PC-3 (cell line): Measurements from ENCODE around the gene HSPA12B. TPM values are rescaled to one million over a fixed set of nuclear protein-coding genes. Genes with fewer than 3 reads are reported as not detected.

Experiments
- ATAC-seq: fragments of 200-7000 bp; cut with Tn5 transposase; 2 replicates; pipeline ENCODE4 v1.9.1; 2020; ENCODE audit warnings: mild to moderate bottlenecking, moderate library complexity
- BruUV-seq: library from RNA; stranded (reverse); fragments of 400-500 nt; replicated peaks from 2 replicates; lab custom pipeline; 2021; lab: Mats Ljungman, UMichigan
- CTCF ChIA-PET: fragments of 300-600 bp; sonication (Branson Sonifier 250); formaldehyde crosslinking; loops from one replicate; lab custom pipeline; 2022; ENCODE audit warnings: antibody characterized with exemption; lab: Charles Lee
- POLR2A ChIA-PET: fragments of 300-600 bp; sonication (Branson Sonifier 250); formaldehyde crosslinking; loops from one replicate; lab custom pipeline; 2022; ENCODE audit warnings: antibody characterized with exemption; ENCODE audit not compliant: unreplicated experiment; lab: Charles Lee
- DNase-seq: peaks from one replicate; pipeline ENCODE4 v3.0.0-alpha.2; 2015
- H2AFZ ChIP-seq: fragments of 300-600 bp; sonication (generic); 2 replicates; pipeline ENCODE4 v1.6.0; 2016; ENCODE audit warnings: antibody characterized with exemption, low read length
- H3F3A ChIP-seq: fragments of 300-600 bp; sonication (generic); one replicate; pipeline ENCODE4 v1.6.0; 2017; ENCODE audit warnings: antibody characterized with exemption, low read length, control low read depth, mild to moderate bottlenecking; ENCODE audit not compliant: unreplicated experiment
- H3K27ac ChIP-seq: fragments of 300-600 bp; sonication (generic); 2 replicates; pipeline ENCODE4 v1.5.1; 2016; ENCODE audit warnings: mild to moderate bottlenecking, low read length
- H3K27me3 ChIP-seq: fragments of 300-600 bp; sonication (generic); 2 replicates; pipeline ENCODE4 v1.6.1; 2016; ENCODE audit warnings: low read length, mixed read lengths
- H3K36me3 ChIP-seq: fragments of 300-600 bp; sonication (generic); 2 replicates; pipeline ENCODE4 v1.6.1; 2016; ENCODE audit warnings: low read depth, mixed run types, low read length, mixed read lengths
- H3K4me1 ChIP-seq: fragments of 300-600 bp; sonication (generic); 2 replicates; pipeline ENCODE4 v1.5.1; 2016; ENCODE audit warnings: low read length; ENCODE audit not compliant: insufficient read depth
- H3K4me2 ChIP-seq: fragments of 300-600 bp; sonication (generic); 2 replicates; pipeline ENCODE4 v1.6.0; 2016; ENCODE audit warnings: low read length
- H3K4me3 ChIP-seq: fragments of 300-600 bp; sonication (generic); 2 replicates; pipeline ENCODE4 v1.5.1; 2016; ENCODE audit warnings: mild to moderate bottlenecking, low read length, mixed read lengths
- H3K79me2 ChIP-seq: fragments of 300-600 bp; sonication (generic); 2 replicates; pipeline ENCODE4 v1.6.1; 2017; ENCODE audit warnings: low read length, mixed read lengths
- H3K9ac ChIP-seq: fragments of 300-600 bp; sonication (generic); 2 replicates; pipeline ENCODE4 v1.6.0; 2016; ENCODE audit warnings: mild to moderate bottlenecking, low read length
- H3K9me2 ChIP-seq: fragments of 300-600 bp; sonication (generic); replicated peaks from 2 replicates; pipeline ENCODE4 v1.6.1; 2016; ENCODE audit warnings: mixed run types, low read length, mixed read lengths
- H3K9me3 ChIP-seq: fragments of 300-600 bp; sonication (generic); 2 replicates; pipeline ENCODE4 v1.6.1; 2016; ENCODE audit warnings: low read length, mixed read lengths
- H4K20me1 ChIP-seq: fragments of 300-600 bp; sonication (generic); 2 replicates; pipeline ENCODE4 v1.6.1; 2016; ENCODE audit warnings: low read length, mixed read lengths
- EZH2 ChIP-seq: fragments of 300-600 bp; sonication (generic); IDR thresholded peaks from one replicate; pipeline ENCODE4 v1.6.1; 2017; ENCODE audit warnings: antibody characterized with exemption, mild to moderate bottlenecking, low read length; ENCODE audit not compliant: unreplicated experiment
- EZH2phosphoT487 ChIP-seq: fragments of 300-600 bp; sonication (generic); IDR thresholded peaks from 2 replicates; pipeline ENCODE4 v1.6.1; 2018; ENCODE audit warnings: mild to moderate bottlenecking, antibody characterized with exemption, low read length, borderline replicate concordance
- intact Hi-C: fragments of 100-400 bp; cut with micrococcal nuclease; formaldehyde crosslinking; loops from 2 replicates; pipeline ENCODE4 v1.9.0; 2023
- total RNA-seq: library from RNA; depleted of rRNA; stranded (reverse); fragments of >200 nt; gene quantifications from 2 replicates; pipeline ENCODE4 v1.2.3, GENCODE V29; 2014
- TF ChIP-seq, protein P1 (sequence below): fragments of 300-600 bp; sonication (generic); conservative IDR thresholded peaks from 2 replicates; pipeline ENCODE4 v1.5.1; 2017; ENCODE audit warnings: antibody characterized with exemption, low read depth, mild to moderate bottlenecking, low read length

The HSPA12B gene
- total RNA-seq, 1 experiment from 2014 or later, result not detected

DNA sequence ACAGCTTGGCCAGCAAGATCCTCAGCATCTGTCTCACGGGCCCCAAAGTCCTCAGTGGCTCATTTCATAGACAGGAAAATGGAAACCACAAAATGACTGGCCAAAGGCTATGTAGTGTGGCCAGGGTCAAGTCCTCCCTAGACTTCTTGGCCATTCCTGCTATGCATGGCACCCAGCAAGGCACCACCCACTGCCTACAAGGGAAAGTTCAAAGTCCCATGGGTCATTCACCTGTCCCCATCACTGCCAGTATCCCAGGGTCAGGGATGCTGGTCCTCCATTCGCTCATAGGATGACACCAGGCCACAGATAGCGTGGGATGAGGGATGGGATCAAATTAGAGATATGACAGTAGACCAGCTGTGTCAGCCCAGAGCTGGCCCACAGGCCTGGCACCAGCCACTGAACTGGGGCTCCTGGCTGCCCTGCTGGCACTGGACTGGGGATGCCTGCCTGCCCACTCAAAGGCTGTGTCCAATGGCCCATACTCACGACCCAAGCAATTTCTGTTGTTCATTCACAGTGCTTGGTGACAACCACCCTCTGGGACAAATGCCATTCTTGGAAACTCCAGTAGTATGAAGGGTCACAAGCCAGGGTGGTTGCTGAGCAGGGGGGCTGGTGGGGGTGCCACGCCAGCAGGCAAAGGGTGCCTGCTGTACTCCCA lies 23.5 kb downstream of the HSPA12B start:
- Histone ChIP-seq H3K36me3 (peaks cover 18% of the 10 kb centered on the region), H3K27me3 (no peaks in the 10 kb centered on the region), H3K9me3 (no peaks in the 10 kb centered on the region), H3K79me2 (peaks cover 11% of the 10 kb centered on the region; the same call in 1 of the 2 replicates), H3K9ac (no peak overlapping the region), H3F3A (no peaks in the 10 kb centered on the region), H3K9me2 (no peaks in the 10 kb centered on the region), H4K20me1 (no peaks in the 10 kb centered on the region), H3K4me2 (no peak overlapping the region), H3K4me1 (no peaks in the 10 kb centered on the region), H3K4me3 (no peak overlapping the region), H2AFZ (no peak overlapping the region), H3K27ac (no peak overlapping the region)
- ChIA-PET CTCF (interaction anchor here (0.6 kb wide), 1 partner anchor 13 kb away, joined by 10 read pairs; no protein-coding TSS in a partner anchor), POLR2A (no interaction called here)
- TF ChIP-seq, protein P1, sequence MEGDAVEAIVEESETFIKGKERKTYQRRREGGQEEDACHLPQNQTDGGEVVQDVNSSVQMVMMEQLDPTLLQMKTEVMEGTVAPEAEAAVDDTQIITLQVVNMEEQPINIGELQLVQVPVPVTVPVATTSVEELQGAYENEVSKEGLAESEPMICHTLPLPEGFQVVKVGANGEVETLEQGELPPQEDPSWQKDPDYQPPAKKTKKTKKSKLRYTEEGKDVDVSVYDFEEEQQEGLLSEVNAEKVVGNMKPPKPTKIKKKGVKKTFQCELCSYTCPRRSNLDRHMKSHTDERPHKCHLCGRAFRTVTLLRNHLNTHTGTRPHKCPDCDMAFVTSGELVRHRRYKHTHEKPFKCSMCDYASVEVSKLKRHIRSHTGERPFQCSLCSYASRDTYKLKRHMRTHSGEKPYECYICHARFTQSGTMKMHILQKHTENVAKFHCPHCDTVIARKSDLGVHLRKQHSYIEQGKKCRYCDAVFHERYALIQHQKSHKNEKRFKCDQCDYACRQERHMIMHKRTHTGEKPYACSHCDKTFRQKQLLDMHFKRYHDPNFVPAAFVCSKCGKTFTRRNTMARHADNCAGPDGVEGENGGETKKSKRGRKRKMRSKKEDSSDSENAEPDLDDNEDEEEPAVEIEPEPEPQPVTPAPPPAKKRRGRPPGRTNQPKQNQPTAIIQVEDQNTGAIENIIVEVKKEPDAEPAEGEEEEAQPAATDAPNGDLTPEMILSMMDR, result no peak
- TF ChIP-seq EZH2phosphoT487 (no peak), EZH2 (no peak)
- DNase-seq (no peak), ATAC-seq (no peak)
- BruUV-seq, result no TSS peak
- intact Hi-C loops, result no loop called here

DNA sequence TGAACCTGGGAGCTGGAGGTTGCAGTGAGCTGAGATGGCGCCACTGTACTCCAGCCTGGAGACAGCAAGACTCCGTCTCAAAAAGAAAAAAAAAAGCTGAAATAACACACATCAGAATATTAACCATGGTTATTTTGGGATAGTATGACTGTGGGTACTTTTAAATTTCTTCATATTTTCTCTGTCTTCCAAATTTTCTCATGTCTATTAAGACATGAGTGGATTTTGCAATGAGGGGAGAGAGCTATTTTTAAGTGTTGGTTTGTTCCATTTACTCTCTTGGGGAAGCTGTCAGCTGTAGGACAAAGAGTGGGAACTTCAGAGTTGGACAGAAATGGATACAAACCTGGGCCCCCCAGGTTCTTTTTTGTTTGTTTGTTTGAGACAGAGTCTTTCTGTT lies 24.8 kb downstream of the HSPA12B start:
- H3K4me1 ChIP-seq, result no peaks in the 10 kb centered on the region
- H3K9ac ChIP-seq, result no peak overlapping the region
- no peak overlapping the region for H3K4me2 ChIP-seq
- H4K20me1 ChIP-seq, result no peaks in the 10 kb centered on the region
- intact Hi-C loops, result no loop called here
- H3K9me3 ChIP-seq, result no peaks in the 10 kb centered on the region
- DNase-seq, result no peak
- no peak overlapping the region for H3K4me3 ChIP-seq
- H3K27ac ChIP-seq, result no peak overlapping the region
- no peak overlapping the region for H2AFZ ChIP-seq
- no peak for ATAC-seq
- CTCF ChIA-PET, result interaction anchor here (1.3 kb wide), 1 partner anchor 11 kb away, joined by 4 read pairs; the partner anchor contains the start of gene ADISSP
- TF ChIP-seq EZH2phosphoT487 (no peak), EZH2 (no peak)
- TF ChIP-seq, protein P1, result no peak
- no TSS peak for BruUV-seq
- POLR2A ChIA-PET, result no interaction called here
- H3K36me3 ChIP-seq, result peaks cover 18% of the 10 kb centered on the region
- no peaks in the 10 kb centered on the region for H3F3A ChIP-seq
- H3K79me2 ChIP-seq, result peaks cover 17% of the 10 kb centered on the region; the same call in 1 of the 2 replicates
- H3K27me3 ChIP-seq, result no peaks in the 10 kb centered on the region
- H3K9me2 ChIP-seq, result no peaks in the 10 kb centered on the region

GRCh38 chr20:3758566-3758965 lies 26.1 kb downstream of the HSPA12B start:
- H3K4me2 ChIP-seq, result no peak overlapping the region
- H3K9me3 ChIP-seq, result no peaks in the 10 kb centered on the region
- H3K4me3 ChIP-seq, result no peak overlapping the region
- ATAC-seq, result no peak
- no peaks in the 10 kb centered on the region for H3K27me3 ChIP-seq
- TF ChIP-seq EZH2 (no peak), EZH2phosphoT487 (no peak)
- TF ChIP-seq, protein P1, result no peak
- ChIA-PET POLR2A (interaction anchor here (1.2 kb wide), 1 partner anchor 9 kb away, joined by 3 read pairs; the partner anchor contains the start of gene ADISSP), CTCF (no interaction called here)
- intact Hi-C loops, result no loop called here
- BruUV-seq, result no TSS peak
- DNase-seq, result no peak
- H3K27ac ChIP-seq, result no peak overlapping the region
- H2AFZ ChIP-seq, result no peak overlapping the region
- no peaks in the 10 kb centered on the region for H3K4me1 ChIP-seq
- H3K36me3 ChIP-seq, result peaks cover 15% of the 10 kb centered on the region
- H3K9me2 ChIP-seq, result no peaks in the 10 kb centered on the region
- no peak overlapping the region for H3K9ac ChIP-seq
- peaks cover 19% of the 10 kb centered on the region for H3K79me2 ChIP-seq
- no peaks in the 10 kb centered on the region for H4K20me1 ChIP-seq
- no peaks in the 10 kb centered on the region for H3F3A ChIP-seq
